HEK293 (cell line): ENCODE data around the gene APLP2.

Experiments used
- GLI4 ChIP-seq: fragments of 450-650 bp; formaldehyde crosslinking; IDR thresholded peaks from 2 replicates; pipeline ENCODE4 v1.5.1; 2016; ENCODE audit warnings: missing biosample characterization, missing genetic modification characterization
- MYNN ChIP-seq: fragments of 450-650 bp; formaldehyde crosslinking; IDR thresholded peaks from 2 replicates; pipeline ENCODE4 v1.5.1; 2016; ENCODE audit warnings: missing biosample characterization, missing genetic modification characterization, borderline replicate concordance
- REPIN1 ChIP-seq: fragments of 450-650 bp; formaldehyde crosslinking; IDR thresholded peaks from 2 replicates; pipeline ENCODE4 v1.5.1; 2017; ENCODE audit warnings: missing biosample characterization, missing genetic modification characterization, low read depth
- SP7 ChIP-seq: fragments of 450-650 bp; formaldehyde crosslinking; IDR thresholded peaks from 2 replicates; pipeline ENCODE4 v1.5.1; 2016; ENCODE audit warnings: missing biosample characterization, missing genetic modification characterization
- ZIC2 ChIP-seq: fragments of 450-650 bp; formaldehyde crosslinking; IDR thresholded peaks from 2 replicates; pipeline ENCODE4 v1.5.1; 2016; ENCODE audit warnings: missing biosample characterization, missing genetic modification characterization
- ZNF121 ChIP-seq: fragments of 450-650 bp; formaldehyde crosslinking; IDR thresholded peaks from 2 replicates; pipeline ENCODE4 v1.5.1; 2016; ENCODE audit warnings: missing biosample characterization, missing genetic modification characterization
- ZNF133 ChIP-seq: fragments of 450-650 bp; formaldehyde crosslinking; IDR thresholded peaks from 2 replicates; pipeline ENCODE4 v1.5.1; 2016; ENCODE audit warnings: missing biosample characterization, missing genetic modification characterization
- ZNF24 ChIP-seq: fragments of 450-650 bp; formaldehyde crosslinking; IDR thresholded peaks from 2 replicates; pipeline ENCODE4 v1.5.1; 2016; ENCODE audit warnings: missing biosample characterization, missing genetic modification characterization
- ZNF354C ChIP-seq: fragments of 450-650 bp; formaldehyde crosslinking; IDR thresholded peaks from 2 replicates; pipeline ENCODE4 v1.5.1; 2016; ENCODE audit warnings: missing biosample characterization, missing genetic modification characterization, low read depth, borderline replicate concordance
- ZNF561 ChIP-seq: fragments of 450-650 bp; IDR thresholded peaks from 2 replicates; pipeline ENCODE4 v1.5.1; 2018; ENCODE audit warnings: missing biosample characterization, missing genetic modification characterization, borderline replicate concordance
- ZNF670 ChIP-seq: fragments of 450-650 bp; formaldehyde crosslinking; IDR thresholded peaks from 2 replicates; pipeline ENCODE4 v1.5.1; 2016; ENCODE audit warnings: missing biosample characterization, missing genetic modification characterization, low read depth
- TF ChIP-seq, protein P1 (sequence below): fragments of 450-650 bp; formaldehyde crosslinking; IDR thresholded peaks from 2 replicates; pipeline ENCODE4 v1.5.1; 2016; ENCODE audit warnings: missing biosample characterization, missing genetic modification characterization
- TF ChIP-seq, protein P2 (sequence below): fragments of 450-650 bp; formaldehyde crosslinking; IDR thresholded peaks from 2 replicates; pipeline ENCODE4 v1.5.1; 2016; ENCODE audit warnings: missing biosample characterization, missing genetic modification characterization
- TF ChIP-seq, protein P3 (sequence below): sonication (generic); formaldehyde crosslinking; IDR thresholded peaks from 2 replicates; pipeline ENCODE4 v1.8.1; 2022; ENCODE audit warnings: mild to moderate bottlenecking, moderate library complexity, missing genetic modification reagents

DNA sequence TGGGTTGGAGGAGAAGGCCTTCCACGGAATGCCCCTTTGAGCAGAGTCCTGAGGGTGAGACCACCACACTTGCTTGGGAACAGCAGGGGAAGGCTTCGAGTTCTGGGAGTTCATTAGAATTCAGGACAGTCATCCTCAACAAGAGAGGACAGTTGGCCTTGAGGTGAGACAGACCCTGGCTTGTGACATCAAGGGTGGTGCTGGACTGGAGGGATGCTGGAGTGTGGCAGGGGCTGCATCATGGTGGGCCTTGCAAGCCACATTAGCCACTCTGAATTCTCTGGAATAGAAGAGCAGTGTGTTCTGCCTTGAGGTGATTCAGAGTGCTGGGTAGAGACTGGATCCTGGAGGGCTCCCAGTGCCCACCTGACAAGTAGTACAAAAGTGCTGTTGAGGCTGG is 26.3 kb downstream of the APLP2 start:
- TF ChIP-seq, protein P1, sequence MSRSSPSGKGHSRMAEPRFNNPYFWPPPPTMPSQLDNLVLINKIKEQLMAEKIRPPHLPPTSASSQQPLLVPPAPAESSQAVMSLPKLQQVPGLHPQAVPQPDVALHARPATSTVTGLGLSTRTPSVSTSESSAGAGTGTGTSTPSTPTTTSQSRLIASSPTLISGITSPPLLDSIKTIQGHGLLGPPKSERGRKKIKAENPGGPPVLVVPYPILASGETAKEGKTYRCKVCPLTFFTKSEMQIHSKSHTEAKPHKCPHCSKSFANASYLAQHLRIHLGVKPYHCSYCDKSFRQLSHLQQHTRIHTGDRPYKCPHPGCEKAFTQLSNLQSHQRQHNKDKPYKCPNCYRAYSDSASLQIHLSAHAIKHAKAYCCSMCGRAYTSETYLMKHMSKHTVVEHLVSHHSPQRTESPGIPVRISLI, result no peak
- TF ChIP-seq ZNF561 (tag by site-specific recombination) (no peak), ZNF24 (tag by site-specific recombination) (no peak), ZNF121 (tag by site-specific recombination) (no peak), MYNN (tag by site-specific recombination) (no peak), REPIN1 (tag by site-specific recombination) (no peak), ZNF354C (tag by site-specific recombination) (no peak), ZNF133 (tag by site-specific recombination) (no peak), GLI4 (tag by site-specific recombination) (no peak), SP7 (tag by site-specific recombination) (no peak), ZNF670 (tag by site-specific recombination) (no peak), ZIC2 (tag by site-specific recombination) (no peak)
- TF ChIP-seq, protein P2, sequence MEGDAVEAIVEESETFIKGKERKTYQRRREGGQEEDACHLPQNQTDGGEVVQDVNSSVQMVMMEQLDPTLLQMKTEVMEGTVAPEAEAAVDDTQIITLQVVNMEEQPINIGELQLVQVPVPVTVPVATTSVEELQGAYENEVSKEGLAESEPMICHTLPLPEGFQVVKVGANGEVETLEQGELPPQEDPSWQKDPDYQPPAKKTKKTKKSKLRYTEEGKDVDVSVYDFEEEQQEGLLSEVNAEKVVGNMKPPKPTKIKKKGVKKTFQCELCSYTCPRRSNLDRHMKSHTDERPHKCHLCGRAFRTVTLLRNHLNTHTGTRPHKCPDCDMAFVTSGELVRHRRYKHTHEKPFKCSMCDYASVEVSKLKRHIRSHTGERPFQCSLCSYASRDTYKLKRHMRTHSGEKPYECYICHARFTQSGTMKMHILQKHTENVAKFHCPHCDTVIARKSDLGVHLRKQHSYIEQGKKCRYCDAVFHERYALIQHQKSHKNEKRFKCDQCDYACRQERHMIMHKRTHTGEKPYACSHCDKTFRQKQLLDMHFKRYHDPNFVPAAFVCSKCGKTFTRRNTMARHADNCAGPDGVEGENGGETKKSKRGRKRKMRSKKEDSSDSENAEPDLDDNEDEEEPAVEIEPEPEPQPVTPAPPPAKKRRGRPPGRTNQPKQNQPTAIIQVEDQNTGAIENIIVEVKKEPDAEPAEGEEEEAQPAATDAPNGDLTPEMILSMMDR (tag by site-specific recombination), result no peak
- TF ChIP-seq, protein P3, sequence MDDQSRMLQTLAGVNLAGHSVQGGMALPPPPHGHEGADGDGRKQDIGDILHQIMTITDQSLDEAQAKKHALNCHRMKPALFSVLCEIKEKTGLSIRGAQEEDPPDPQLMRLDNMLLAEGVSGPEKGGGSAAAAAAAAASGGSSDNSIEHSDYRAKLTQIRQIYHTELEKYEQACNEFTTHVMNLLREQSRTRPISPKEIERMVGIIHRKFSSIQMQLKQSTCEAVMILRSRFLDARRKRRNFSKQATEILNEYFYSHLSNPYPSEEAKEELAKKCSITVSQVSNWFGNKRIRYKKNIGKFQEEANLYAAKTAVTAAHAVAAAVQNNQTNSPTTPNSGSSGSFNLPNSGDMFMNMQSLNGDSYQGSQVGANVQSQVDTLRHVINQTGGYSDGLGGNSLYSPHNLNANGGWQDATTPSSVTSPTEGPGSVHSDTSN (CRISPR knock-in tag), result no peak
